ENCODE measurements around the gene CASQ2. TPM values are rescaled to one million over a fixed set of nuclear protein-coding genes. Genes with fewer than 3 reads are reported as not detected.

The CASQ2 gene
- total and polyA plus RNA-seq, 10 of the 15 experiments (the other 5 are each of a cell fraction or from before 2014, with no cell fraction given): not detected

DNA sequence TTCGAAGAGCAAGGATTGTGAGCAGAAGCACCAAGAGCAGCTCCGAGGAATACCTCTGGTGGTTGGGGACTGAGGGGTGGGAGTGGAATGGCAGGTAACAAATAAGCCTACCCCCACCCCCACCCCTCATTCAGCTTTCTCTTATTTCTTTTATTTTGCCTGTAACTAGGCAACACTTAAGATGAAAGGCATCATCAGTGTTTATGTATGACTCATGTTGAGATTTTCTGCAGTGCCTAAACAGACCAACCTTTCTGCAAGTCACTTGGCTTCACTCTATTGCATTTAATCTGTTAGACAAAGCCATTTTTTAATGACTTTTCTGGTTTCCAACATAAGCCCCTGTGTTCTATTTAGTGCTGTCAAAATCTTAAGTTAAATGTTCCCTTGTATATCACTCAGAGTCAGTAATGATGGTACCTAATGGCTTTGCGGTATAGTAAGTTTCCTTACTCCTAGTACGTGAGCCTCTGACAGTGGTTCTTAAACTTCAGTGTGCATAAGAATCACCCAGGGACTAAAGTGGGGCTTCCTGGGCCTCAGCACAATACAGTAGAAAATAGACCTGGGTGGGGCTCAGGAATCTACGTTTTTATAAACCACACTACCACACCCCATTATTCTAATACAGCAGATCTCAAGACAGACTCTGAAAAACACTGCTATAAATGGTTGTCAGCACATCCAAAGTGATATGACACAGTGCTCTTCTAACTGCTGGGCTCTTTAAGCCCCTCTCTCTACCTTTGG is 19.9 kb downstream of the CASQ2 start:
- H3K27me3 ChIP-seq (replicated peaks in 1 of 2; ENCODE audit: control insufficient read depth in 2 of 2, insufficient read depth in 2 of 2, low read length in 1 of 2): peaks cover 0 to 7% of the 10 kb centered on the region in 2 experiments; a peak in 1 of 4 replicates
- ChIA-PET RAD21 (ENCODE audit: unreplicated experiment) (no interaction called here), SMC1A (ENCODE audit: uncharacterized antibody, unreplicated experiment) (no interaction called here), POLR2A (no interaction called here), CTCF (no interaction called here)
- no peaks in the 10 kb centered on the region for H3K36me3 ChIP-seq (ENCODE audit: control insufficient read depth in 2 of 2, insufficient read depth in 2 of 2, low read length in 1 of 2)
- H2AFZ ChIP-seq (ENCODE audit: control insufficient read depth, low read depth, low read length): no peak overlapping the region
- intact Hi-C loops (cut with micrococcal nuclease; ENCODE audit: unreplicated experiment) (no loop called here), in situ Hi-C loops (cut with MboI) (no loop called here)
- no peaks in the 10 kb centered on the region for H3K9me3 ChIP-seq (replicated peaks; ENCODE audit: control insufficient read depth, insufficient read depth, low read length)
- FAIRE-seq: no peak
- H3K27ac ChIP-seq (ENCODE audit: control insufficient read depth, insufficient read depth): no peak overlapping the region
- BruUV-seq (replicated peaks): no TSS peak
- H4K20me1 ChIP-seq (ENCODE audit: control insufficient read depth, insufficient read depth): no peaks in the 10 kb centered on the region
- TF ChIP-seq SUZ12 (IDR thresholded peaks at IDR 0.05; ENCODE audit: unreplicated experiment) (no peak), POLR2AphosphoS2 (IDR thresholded peaks at IDR 0.05; ENCODE audit: low read depth, low read length) (no peak), FOS (IDR thresholded peaks at IDR 0.05; ENCODE audit: borderline replicate concordance, extremely low read depth, insufficient read length) (no peak), PAX5 (IDR thresholded peaks at IDR 0.05; ENCODE audit: borderline replicate concordance, low read depth, low read length) (no peak), MTA3 (IDR thresholded peaks at IDR 0.05; ENCODE audit: borderline replicate concordance, low read length) (no peak), FOXM1 (IDR thresholded peaks at IDR 0.05; ENCODE audit: low read depth, low read length) (no peak), HDAC6 (IDR thresholded peaks at IDR 0.05; ENCODE audit: unreplicated experiment) (no peak), HCFC1 (IDR thresholded peaks at IDR 0.05; ENCODE audit: low read length) (no peak), BCLAF1 (IDR thresholded peaks at IDR 0.05) (no peak), IKZF1 (conservative IDR thresholded peaks at IDR 0.05) (no peak)
- TF ChIP-seq, protein P1, sequence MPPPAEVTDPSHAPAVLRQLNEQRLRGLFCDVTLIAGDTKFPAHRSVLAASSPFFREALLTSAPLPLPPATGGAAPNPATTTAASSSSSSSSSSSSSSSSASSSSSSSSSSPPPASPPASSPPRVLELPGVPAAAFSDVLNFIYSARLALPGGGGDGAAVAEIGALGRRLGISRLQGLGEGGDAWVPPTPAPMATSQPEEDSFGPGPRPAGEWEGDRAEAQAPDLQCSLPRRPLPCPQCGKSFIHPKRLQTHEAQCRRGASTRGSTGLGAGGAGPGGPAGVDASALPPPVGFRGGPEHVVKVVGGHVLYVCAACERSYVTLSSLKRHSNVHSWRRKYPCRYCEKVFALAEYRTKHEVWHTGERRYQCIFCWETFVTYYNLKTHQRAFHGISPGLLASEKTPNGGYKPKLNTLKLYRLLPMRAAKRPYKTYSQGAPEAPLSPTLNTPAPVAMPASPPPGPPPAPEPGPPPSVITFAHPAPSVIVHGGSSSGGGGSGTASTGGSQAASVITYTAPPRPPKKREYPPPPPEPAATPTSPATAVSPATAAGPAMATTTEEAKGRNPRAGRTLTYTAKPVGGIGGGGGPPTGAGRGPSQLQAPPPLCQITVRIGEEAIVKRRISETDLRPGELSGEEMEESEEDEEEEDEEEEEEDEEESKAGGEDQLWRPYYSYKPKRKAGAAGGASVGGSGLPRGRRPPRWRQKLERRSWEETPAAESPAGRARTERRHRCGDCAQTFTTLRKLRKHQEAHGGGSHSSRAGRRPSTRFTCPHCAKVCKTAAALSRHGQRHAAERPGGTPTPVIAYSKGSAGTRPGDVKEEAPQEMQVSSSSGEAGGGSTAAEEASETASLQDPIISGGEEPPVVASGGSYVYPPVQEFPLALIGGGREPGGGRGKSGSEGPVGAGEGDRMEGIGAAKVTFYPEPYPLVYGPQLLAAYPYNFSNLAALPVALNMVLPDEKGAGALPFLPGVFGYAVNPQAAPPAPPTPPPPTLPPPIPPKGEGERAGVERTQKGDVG (CRISPR knock-in tag; IDR thresholded peaks at IDR 0.05): no peak
- TF ChIP-seq, protein P2, sequence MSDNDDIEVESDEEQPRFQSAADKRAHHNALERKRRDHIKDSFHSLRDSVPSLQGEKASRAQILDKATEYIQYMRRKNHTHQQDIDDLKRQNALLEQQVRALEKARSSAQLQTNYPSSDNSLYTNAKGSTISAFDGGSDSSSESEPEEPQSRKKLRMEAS (IDR thresholded peaks at IDR 0.05; ENCODE audit: low read depth, low read length): no peak
- H3K4me1 ChIP-seq (ENCODE audit: control insufficient read depth, insufficient read depth, low read length): no peaks in the 10 kb centered on the region
- ATAC-seq: no peak
- no peaks in the 10 kb centered on the region for H3K79me2 ChIP-seq (ENCODE audit: control insufficient read depth, insufficient read depth, low read length)
- H3K4me2 ChIP-seq (ENCODE audit: control insufficient read depth, insufficient read depth): no peak overlapping the region
- 32% methylated on average over 5 of the region's 5 CpGs for WGBS (ENCODE audit: insufficient coverage, insufficient replicate concordance, low lambda C conversion rate, missing lambda C conversion rate)
- no peak overlapping the region for H3K4me3 ChIP-seq
- no peak for DNase-seq (ENCODE audit: low read depth, low spot score)
- H3K9ac ChIP-seq (ENCODE audit: control insufficient read depth, insufficient read depth, low read length): no peak overlapping the region
